ENCODE results near the gene TAGLN. TPM values are rescaled to one million over a fixed set of nuclear protein-coding genes. Genes with fewer than 3 reads are reported as not detected.

The TAGLN gene
- total RNA-seq, 1 donor from 2014 or later: 470 TPM

DNA sequence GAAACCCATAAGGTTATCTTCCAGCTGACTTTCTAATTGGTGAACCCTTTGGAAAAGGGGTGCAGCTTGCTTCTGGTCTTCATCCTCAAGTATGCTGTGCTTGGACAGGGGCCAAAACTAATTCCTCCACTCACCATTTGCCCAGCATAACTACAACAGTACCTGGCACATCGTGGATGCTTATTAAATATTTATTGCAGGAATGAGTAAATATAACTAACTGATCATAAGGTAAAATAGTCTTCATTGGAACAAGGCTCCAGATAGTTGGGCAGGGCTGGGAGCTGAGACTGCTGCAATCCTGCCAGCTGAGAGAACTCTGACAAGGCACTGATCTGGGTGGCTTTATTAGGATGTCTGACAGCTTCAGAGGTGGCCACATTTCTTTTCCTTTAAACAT, 23.0 kb upstream of the TAGLN start:
- DNase-seq (ENCODE audit: low read depth): no peak
- TF ChIP-seq, protein P1, sequence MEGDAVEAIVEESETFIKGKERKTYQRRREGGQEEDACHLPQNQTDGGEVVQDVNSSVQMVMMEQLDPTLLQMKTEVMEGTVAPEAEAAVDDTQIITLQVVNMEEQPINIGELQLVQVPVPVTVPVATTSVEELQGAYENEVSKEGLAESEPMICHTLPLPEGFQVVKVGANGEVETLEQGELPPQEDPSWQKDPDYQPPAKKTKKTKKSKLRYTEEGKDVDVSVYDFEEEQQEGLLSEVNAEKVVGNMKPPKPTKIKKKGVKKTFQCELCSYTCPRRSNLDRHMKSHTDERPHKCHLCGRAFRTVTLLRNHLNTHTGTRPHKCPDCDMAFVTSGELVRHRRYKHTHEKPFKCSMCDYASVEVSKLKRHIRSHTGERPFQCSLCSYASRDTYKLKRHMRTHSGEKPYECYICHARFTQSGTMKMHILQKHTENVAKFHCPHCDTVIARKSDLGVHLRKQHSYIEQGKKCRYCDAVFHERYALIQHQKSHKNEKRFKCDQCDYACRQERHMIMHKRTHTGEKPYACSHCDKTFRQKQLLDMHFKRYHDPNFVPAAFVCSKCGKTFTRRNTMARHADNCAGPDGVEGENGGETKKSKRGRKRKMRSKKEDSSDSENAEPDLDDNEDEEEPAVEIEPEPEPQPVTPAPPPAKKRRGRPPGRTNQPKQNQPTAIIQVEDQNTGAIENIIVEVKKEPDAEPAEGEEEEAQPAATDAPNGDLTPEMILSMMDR (conservative IDR thresholded peaks at IDR 0.05; ENCODE audit: low read depth, low read length): no peak
- no peak overlapping the region for H3K4me3 ChIP-seq (ENCODE audit: low read depth, low read length)

DNA sequence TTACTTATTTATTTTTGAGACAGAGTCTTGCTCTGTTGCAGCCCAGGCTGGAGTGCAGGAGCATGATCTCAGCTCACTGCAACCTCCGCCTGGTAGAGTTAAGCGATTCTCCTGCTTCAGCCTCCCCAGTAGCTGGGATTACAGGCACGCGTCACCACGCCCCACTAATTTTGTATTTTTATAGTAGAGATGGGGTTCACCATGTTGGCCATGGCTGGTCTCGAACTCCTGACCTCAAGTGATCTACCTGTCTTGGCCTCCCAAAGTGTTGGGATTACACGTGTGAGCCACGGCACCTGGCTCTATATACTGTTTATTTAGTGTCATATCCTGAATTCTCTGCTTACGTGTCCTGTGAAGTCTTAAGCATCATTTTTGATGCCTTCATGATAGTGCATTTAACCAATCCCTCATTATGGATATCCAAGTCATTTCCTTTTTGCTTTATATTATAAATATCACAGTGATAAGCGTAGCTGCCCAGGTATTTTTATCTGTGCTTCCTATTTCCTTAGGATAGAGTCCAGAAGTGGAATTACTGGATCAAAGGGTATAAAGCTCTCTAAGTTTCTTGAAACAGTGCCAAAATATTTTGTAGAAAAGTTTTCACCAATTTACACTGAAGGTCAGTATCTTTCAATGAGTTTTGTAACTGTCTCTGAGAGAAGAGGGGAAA, 21.5 kb upstream of the TAGLN start:
- DNase-seq (ENCODE audit: low read depth): no peak
- peak overlapping the region; percentile 71 for H3K4me3 ChIP-seq (ENCODE audit: low read depth, low read length)
- TF ChIP-seq, protein P1 (conservative IDR thresholded peaks at IDR 0.05; ENCODE audit: low read depth, low read length): no peak

GRCh38 chr11:117178210-117179034, 20.7 kb upstream of the TAGLN start, which contains the start of gene SIDT2:
TSS of gene SIDT2 (plus strand) at chr11:117178743. CDS start at chr11:117179264, 521 bp downstream.
- H3K4me3 ChIP-seq (ENCODE audit: low read depth, low read length): peak within 1 kb of the TSS; percentile 71
- DNase-seq (ENCODE audit: low read depth): peak; percentile 22
- TF ChIP-seq, protein P1 (conservative IDR thresholded peaks at IDR 0.05; ENCODE audit: low read depth, low read length): no peak

- peak overlapping the region; percentile 71 for H3K4me3 ChIP-seq (ENCODE audit: low read depth, low read length)
- no peak for DNase-seq (ENCODE audit: low read depth)
- TF ChIP-seq, protein P1 (conservative IDR thresholded peaks at IDR 0.05; ENCODE audit: low read depth, low read length): no peak
Observed at GRCh38 chr11:117179048-117179999, 19.8 kb upstream of the TAGLN start.

DNA sequence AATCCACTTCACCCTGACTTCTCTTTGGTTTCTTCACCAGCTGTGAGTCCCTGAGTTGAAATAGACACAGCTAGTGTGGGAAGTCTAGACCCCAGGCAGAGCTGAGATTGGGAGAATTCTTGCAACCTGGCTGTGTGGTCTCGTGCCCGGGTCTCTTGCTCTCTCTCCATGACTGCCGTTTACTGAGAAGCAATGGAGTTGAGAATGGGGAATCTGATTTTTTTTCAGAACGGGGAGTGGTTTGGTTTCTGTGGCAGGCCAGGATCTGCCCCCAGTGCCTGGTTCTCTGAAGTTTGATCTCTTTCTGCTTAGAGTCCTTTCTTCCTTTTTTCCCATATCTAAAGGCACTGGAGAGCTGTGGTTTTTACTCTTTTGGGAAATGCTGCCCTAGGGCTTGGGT, 19.1 kb upstream of the TAGLN start:
- TF ChIP-seq, protein P1 (conservative IDR thresholded peaks at IDR 0.05; ENCODE audit: low read depth, low read length): no peak
- H3K4me3 ChIP-seq (ENCODE audit: low read depth, low read length): peak overlapping the region; percentile 71
- DNase-seq (ENCODE audit: low read depth): no peak

Measured in epithelial cell of proximal tubule (primary cell).